ENCODE measurements around the gene ELF1. TPM values are rescaled to one million over a fixed set of nuclear protein-coding genes. Genes with fewer than 3 reads are reported as not detected.
A peak's percentile ranks its signal among the peaks of the same experiment; 100 is the strongest.
"Not testable (repeated sequence)": the region's sequence is repeated elsewhere in the genome, so short reads cannot be mapped to it uniquely, and the experiment has no call there.

ELF1 gene
- total RNA-seq, 5 donors from 2014 or later (not counting 1 experiment from before 2014, with no cell fraction given) = 133 to 221 (median 146) TPM

DNA sequence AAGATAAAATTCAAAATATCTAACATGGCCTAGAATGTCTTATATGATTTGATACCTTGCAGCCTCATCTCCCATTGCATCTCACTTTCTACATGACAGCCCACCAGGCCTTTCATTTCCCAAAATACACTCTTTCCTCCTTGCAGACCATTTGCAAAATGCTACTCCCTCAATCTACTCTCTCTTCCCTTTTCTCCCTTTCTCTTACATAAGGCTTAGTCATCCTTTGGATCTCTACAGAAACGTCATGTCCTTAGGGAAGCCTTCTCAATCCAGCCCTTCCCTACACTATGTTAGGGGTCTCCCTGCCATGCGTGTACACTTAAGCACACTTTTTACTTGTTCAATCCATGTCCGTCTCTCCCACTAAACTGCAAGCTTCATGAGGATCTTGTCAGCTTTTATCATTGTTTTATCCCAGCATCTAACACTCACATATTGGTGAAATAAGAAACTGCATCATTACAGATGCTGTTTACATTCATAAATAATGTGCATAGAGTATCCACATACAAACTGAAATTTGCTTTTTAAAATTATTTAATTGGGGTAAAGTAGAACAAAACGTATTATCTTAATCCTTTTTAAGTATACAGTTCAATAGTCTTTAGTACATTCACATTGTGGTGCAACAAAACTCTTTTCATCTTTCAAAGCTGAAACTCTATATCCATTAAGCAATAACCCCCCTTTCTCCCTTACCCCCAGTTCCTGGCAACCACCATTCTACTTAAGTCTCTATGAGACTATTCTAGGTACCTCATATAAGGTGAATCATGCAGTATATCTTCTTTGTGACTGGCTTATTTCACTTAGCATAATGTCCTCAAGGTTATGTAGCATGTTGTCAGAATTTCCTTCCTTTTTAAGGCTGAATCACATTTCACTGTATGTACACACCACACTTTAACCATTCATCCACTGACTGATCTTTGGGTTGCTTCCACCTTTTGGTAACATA, 30.6 kb upstream of the ELF1 start:
- H3K36me3 Mint-ChIP-seq = peaks cover 14% of the 10 kb centered on the region
- no peaks in the 10 kb centered on the region for H3K27me3 ChIP-seq (replicated peaks in 1 of 2; ENCODE audit: control insufficient read depth in 2 of 2, extremely low read depth in 1 of 2, insufficient read depth in 2 of 2, low read length in 1 of 2)
- no peak overlapping the region for H3K4me3 ChIP-seq (ENCODE audit: control insufficient read depth in 1 of 2, extremely low read depth in 1 of 2, low read length in 1 of 2)
- ChIA-PET POLR2A (no interaction called here), CTCF (interaction anchor here in 1 of 2 donors (1.0 kb wide), 1 partner anchor 75 kb away, joined by 3 read pairs; no protein-coding TSS in a partner anchor)
- no peak for DNase-seq
- 100% methylated on average over 2 of the region's 4 CpGs for WGBS (ENCODE audit: insufficient coverage)
- H3K27ac Mint-ChIP-seq = no peak overlapping the region
- no peak for ATAC-seq (replicated peaks in 1 of 4)
- peaks cover 21 to 37% (median 24%) of the 10 kb centered on the region in 3 donors for H3K4me1 Mint-ChIP-seq
- H3K27me3 Mint-ChIP-seq = no peaks in the 10 kb centered on the region
- no peaks in the 10 kb centered on the region for H3K9me3 ChIP-seq
- no peak overlapping the region for H3K4me3 Mint-ChIP-seq
- H3K36me3 ChIP-seq (ENCODE audit: control insufficient read depth in 2 of 2, extremely low read depth in 1 of 2, insufficient read depth in 1 of 2, low read length in 1 of 2) = no peaks in the 10 kb centered on the region
- H3K4me1 ChIP-seq (ENCODE audit: control insufficient read depth in 1 of 2, extremely low read depth in 1 of 2, insufficient read depth in 2 of 2, low read length in 2 of 2) = peaks cover 0 to 2% of the 10 kb centered on the region in 2 experiments
- no peak overlapping the region for H3K27ac ChIP-seq (ENCODE audit: low read length)
- H3K9me3 Mint-ChIP-seq = peaks cover 0 to 4% (median 0%) of the 10 kb centered on the region in 3 donors

DNA sequence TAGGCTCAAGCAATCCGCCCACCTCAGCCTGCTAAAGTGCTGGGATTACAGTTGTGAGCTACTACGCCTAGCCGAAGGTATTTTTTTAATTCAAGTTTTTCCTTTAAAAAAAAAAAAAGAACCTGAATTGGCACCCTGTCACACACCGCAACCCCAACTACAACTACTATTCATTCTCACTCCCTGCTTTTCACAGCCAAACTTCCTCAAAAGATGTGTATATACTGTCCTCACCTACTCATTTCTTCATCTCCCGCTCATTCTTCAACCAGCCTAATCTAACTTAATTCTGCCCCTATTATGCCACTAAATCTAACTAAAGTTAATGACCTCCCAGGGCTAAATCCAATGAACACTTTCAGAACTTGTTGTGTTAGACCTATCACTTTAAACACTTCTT, 29.5 kb upstream of the ELF1 start:
- peaks cover 0 to 4% (median 0%) of the 10 kb centered on the region in 3 donors for H3K9me3 Mint-ChIP-seq
- 100% methylated on average over 3 of the region's 5 CpGs for WGBS (ENCODE audit: insufficient coverage)
- H3K27me3 ChIP-seq (replicated peaks in 1 of 2; ENCODE audit: control insufficient read depth in 2 of 2, extremely low read depth in 1 of 2, insufficient read depth in 2 of 2, low read length in 1 of 2) = no peaks in the 10 kb centered on the region
- peaks cover 14% of the 10 kb centered on the region for H3K36me3 Mint-ChIP-seq
- H3K27me3 Mint-ChIP-seq = no peaks in the 10 kb centered on the region
- H3K27ac Mint-ChIP-seq = no peak overlapping the region
- no peaks in the 10 kb centered on the region for H3K4me1 ChIP-seq (ENCODE audit: control insufficient read depth in 1 of 2, extremely low read depth in 1 of 2, insufficient read depth in 2 of 2, low read length in 2 of 2)
- DNase-seq (no peak), ATAC-seq (replicated peaks in 1 of 4) (no peak)
- no peak overlapping the region for H3K27ac ChIP-seq (ENCODE audit: low read length)
- ChIA-PET POLR2A (no interaction called here), CTCF (interaction anchor here (0.6 to 1.0 kb wide), 3 partner anchors 11 to 74 kb away, joined by 3 to 4 read pairs (median 3); no protein-coding TSS in a partner anchor)
- no peaks in the 10 kb centered on the region for H3K36me3 ChIP-seq (ENCODE audit: control insufficient read depth in 2 of 2, extremely low read depth in 1 of 2, insufficient read depth in 1 of 2, low read length in 1 of 2)
- no peaks in the 10 kb centered on the region for H3K9me3 ChIP-seq
- H3K4me3 Mint-ChIP-seq = no peak overlapping the region
- peaks cover 13 to 27% (median 14%) of the 10 kb centered on the region in 3 donors for H3K4me1 Mint-ChIP-seq
- no peak overlapping the region for H3K4me3 ChIP-seq (ENCODE audit: control insufficient read depth in 1 of 2, extremely low read depth in 1 of 2, low read length in 1 of 2)

DNA sequence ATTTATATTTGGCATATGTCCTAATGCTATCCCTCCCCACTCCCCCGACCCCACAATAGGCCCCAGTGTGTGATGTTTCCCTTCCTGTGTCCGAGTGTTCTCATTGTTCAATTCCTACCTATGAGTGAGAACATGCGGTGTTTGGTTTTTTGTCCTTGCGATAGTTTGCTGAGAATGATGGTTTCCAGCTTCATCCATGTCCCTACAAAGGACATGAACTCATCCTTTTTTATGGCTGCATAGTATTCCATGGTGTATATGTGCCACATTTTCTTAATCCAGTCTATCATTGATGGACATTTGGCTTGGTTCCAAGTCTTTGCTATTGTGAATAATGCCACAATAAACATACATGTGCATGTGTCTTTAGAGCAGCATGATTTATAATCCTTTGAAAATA, 23.3 kb upstream of the ELF1 start:
- H3K36me3 ChIP-seq (ENCODE audit: control insufficient read depth in 2 of 2, extremely low read depth in 1 of 2, insufficient read depth in 1 of 2, low read length in 1 of 2); POLR2A ChIA-PET; CTCF ChIA-PET; H3K9me3 ChIP-seq; H3K27me3 ChIP-seq (replicated peaks in 1 of 2; ENCODE audit: control insufficient read depth in 2 of 2, extremely low read depth in 1 of 2, insufficient read depth in 2 of 2, low read length in 1 of 2); H3K4me3 Mint-ChIP-seq; H3K27me3 Mint-ChIP-seq; H3K27ac ChIP-seq (ENCODE audit: low read length); ATAC-seq (replicated peaks in 1 of 4); H3K4me1 ChIP-seq (ENCODE audit: control insufficient read depth in 1 of 2, extremely low read depth in 1 of 2, insufficient read depth in 2 of 2, low read length in 2 of 2); H3K27ac Mint-ChIP-seq; H3K9me3 Mint-ChIP-seq; H3K36me3 Mint-ChIP-seq; H3K4me3 ChIP-seq (ENCODE audit: control insufficient read depth in 1 of 2, extremely low read depth in 1 of 2, low read length in 1 of 2); DNase-seq: not testable (repeated sequence)
- H3K4me1 Mint-ChIP-seq = peaks cover 15 to 25% (median 16%) of the 10 kb centered on the region in 3 donors
- WGBS (ENCODE audit: insufficient coverage) = no CpG with 5 or more reads among the region's 4 CpGs

DNA sequence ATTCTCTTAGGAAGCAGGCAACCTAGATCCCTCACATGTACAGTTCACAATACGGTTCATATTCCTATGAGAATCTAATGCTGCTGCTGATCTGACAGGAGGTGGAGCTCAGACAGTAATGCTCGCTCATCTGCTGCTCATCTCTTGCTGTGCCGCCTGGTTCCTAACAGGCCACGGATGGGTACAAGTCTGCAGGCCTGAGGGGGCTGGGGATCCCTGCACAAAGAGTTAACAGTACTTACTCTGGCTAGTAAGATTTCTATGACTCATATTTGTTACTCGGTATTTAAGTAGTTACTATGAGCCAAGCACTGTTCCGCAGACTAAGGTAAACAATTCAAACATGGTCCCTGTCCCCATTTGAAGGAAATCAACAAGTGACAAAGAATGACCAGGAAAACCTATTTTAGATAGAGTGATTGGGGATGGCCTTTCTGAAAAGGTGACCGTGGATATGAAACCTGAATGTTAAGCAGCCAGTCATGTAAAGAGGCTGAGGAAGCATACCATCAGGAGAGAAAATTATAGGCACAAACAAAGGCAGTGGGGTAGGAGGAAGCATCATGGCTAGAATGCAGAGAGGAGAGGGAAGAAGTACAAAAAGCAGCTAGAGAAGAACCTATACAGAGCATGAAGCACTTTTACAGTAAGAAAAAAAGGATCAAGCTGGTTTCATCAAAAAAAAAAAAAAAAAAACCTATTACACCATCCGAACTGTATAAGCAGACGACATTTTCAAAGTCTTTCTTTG, 21.6 kb upstream of the ELF1 start:
- Histone ChIP-seq H3K4me1 (ENCODE audit: control insufficient read depth in 1 of 2, extremely low read depth in 1 of 2, insufficient read depth in 2 of 2, low read length in 2 of 2) (peaks cover 0 to 3% of the 10 kb centered on the region in 2 experiments), H3K27ac (ENCODE audit: low read length) (no peak overlapping the region), H3K27me3 (replicated peaks in 1 of 2; ENCODE audit: control insufficient read depth in 2 of 2, extremely low read depth in 1 of 2, insufficient read depth in 2 of 2, low read length in 1 of 2) (no peaks in the 10 kb centered on the region), H3K9me3 (no peaks in the 10 kb centered on the region), H3K36me3 (ENCODE audit: control insufficient read depth in 2 of 2, extremely low read depth in 1 of 2, insufficient read depth in 1 of 2, low read length in 1 of 2) (no peaks in the 10 kb centered on the region), H3K4me3 (ENCODE audit: control insufficient read depth in 1 of 2, extremely low read depth in 1 of 2, low read length in 1 of 2) (no peak overlapping the region)
- ATAC-seq (replicated peaks in 1 of 4) (no peak), DNase-seq (no peak)
- Mint-ChIP-seq H3K36me3 (peaks cover 5% of the 10 kb centered on the region), H3K9me3 (peaks cover 0 to 4% (median 0%) of the 10 kb centered on the region in 3 donors), H3K4me1 (peaks cover 15 to 25% (median 16%) of the 10 kb centered on the region in 3 donors), H3K27ac (peak overlapping the region; percentile 24 to 72), H3K27me3 (no peaks in the 10 kb centered on the region), H3K4me3 (no peak overlapping the region)
- CTCF ChIA-PET = interaction anchor here in 1 of 2 donors (0.6 kb wide), 2 partner anchors 309 to 1015 kb away, joined by 3 to 4 read pairs; no protein-coding TSS in a partner anchor
- 89% methylated on average over 3 of the region's 9 CpGs for WGBS (ENCODE audit: insufficient coverage)
- POLR2A ChIA-PET = no interaction called here

DNA sequence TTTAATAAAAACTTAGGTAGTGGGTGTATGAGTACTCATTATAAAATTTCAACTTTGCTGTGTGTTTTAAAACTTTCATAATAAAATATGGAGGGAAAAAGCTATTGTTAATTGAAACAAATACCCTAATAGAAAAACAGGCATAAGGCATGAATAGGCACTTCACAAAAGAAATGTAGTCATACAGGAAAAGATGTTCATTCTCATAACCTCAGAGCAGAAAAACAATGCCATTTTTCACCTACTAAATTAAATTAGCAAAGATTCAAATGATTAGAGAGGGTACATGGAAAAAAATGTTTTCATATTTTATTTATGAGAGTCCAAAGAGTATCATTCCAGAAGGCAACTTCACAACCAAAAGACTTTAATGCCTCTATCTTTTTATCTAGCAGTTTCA, 20.6 kb upstream of the ELF1 start:
- H3K4me1 Mint-ChIP-seq = peaks cover 15 to 27% (median 24%) of the 10 kb centered on the region in 3 donors
- POLR2A ChIA-PET = interaction anchor here (0.7 kb wide), 3 partner anchors 99 to 896 kb away, joined by 3 to 7 read pairs (median 6); no protein-coding TSS in a partner anchor
- Histone ChIP-seq H3K27ac (ENCODE audit: low read length) (no peak overlapping the region), H3K9me3 (no peaks in the 10 kb centered on the region), H3K4me3 (ENCODE audit: control insufficient read depth in 1 of 2, extremely low read depth in 1 of 2, low read length in 1 of 2) (no peak overlapping the region), H3K4me1 (ENCODE audit: control insufficient read depth in 1 of 2, extremely low read depth in 1 of 2, insufficient read depth in 2 of 2, low read length in 2 of 2) (peaks cover 0 to 3% of the 10 kb centered on the region in 2 experiments), H3K36me3 (ENCODE audit: control insufficient read depth in 2 of 2, extremely low read depth in 1 of 2, insufficient read depth in 1 of 2, low read length in 1 of 2) (no peaks in the 10 kb centered on the region), H3K27me3 (replicated peaks in 1 of 2; ENCODE audit: control insufficient read depth in 2 of 2, extremely low read depth in 1 of 2, insufficient read depth in 2 of 2, low read length in 1 of 2) (no peaks in the 10 kb centered on the region)
- CTCF ChIA-PET = interaction anchor here (0.6 to 1.1 kb wide), 2 partner anchors 13 kb away, joined by 5 to 6 read pairs; no protein-coding TSS in a partner anchor
- H3K9me3 Mint-ChIP-seq = no peaks in the 10 kb centered on the region
- H3K27ac Mint-ChIP-seq = no peak overlapping the region
- no peak overlapping the region for H3K4me3 Mint-ChIP-seq
- DNase-seq = no peak
- H3K27me3 Mint-ChIP-seq = no peaks in the 10 kb centered on the region
- ATAC-seq (replicated peaks in 1 of 4) = no peak
- H3K36me3 Mint-ChIP-seq = no peaks in the 10 kb centered on the region

DNA sequence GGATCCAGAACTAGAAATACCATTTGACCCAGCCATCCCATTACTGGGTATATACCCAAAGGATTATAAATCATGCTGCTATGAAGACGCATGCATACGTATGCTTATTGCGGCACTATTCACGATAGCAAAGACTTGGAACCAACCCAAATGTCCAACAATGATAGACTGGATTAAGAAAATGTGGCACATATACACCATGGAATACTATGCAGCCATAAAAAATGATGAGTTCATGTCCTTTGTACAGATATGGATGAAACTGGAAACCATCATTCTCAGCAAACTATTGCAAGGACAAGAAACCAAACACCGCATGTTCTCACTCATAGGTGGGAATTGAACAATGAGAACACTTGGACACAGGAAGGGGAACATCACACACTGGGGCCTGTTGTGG, 17.4 kb upstream of the ELF1 start:
- H3K4me1 ChIP-seq (ENCODE audit: control insufficient read depth in 1 of 2, extremely low read depth in 1 of 2, insufficient read depth in 2 of 2, low read length in 2 of 2); H3K36me3 Mint-ChIP-seq; H3K9me3 Mint-ChIP-seq; H3K36me3 ChIP-seq (ENCODE audit: control insufficient read depth in 2 of 2, extremely low read depth in 1 of 2, insufficient read depth in 1 of 2, low read length in 1 of 2); H3K27me3 ChIP-seq (replicated peaks in 1 of 2; ENCODE audit: control insufficient read depth in 2 of 2, extremely low read depth in 1 of 2, insufficient read depth in 2 of 2, low read length in 1 of 2); H3K9me3 ChIP-seq; H3K27ac Mint-ChIP-seq; DNase-seq; ATAC-seq (replicated peaks in 1 of 4); H3K27me3 Mint-ChIP-seq; H3K4me3 Mint-ChIP-seq; CTCF ChIA-PET; H3K27ac ChIP-seq (ENCODE audit: low read length); POLR2A ChIA-PET; H3K4me3 ChIP-seq (ENCODE audit: control insufficient read depth in 1 of 2, extremely low read depth in 1 of 2, low read length in 1 of 2): not testable (repeated sequence)
- H3K4me1 Mint-ChIP-seq = peaks cover 13 to 29% (median 24%) of the 10 kb centered on the region in 3 donors
- WGBS (ENCODE audit: insufficient coverage) = no CpG with 5 or more reads among the region's 5 CpGs
